ENCODE data around the gene GPX3.

Gene GPX3

GRCh38 chr5:151025250-151025606, 4.8 kb downstream of the GPX3 start:
- TF ChIP-seq, protein P1, sequence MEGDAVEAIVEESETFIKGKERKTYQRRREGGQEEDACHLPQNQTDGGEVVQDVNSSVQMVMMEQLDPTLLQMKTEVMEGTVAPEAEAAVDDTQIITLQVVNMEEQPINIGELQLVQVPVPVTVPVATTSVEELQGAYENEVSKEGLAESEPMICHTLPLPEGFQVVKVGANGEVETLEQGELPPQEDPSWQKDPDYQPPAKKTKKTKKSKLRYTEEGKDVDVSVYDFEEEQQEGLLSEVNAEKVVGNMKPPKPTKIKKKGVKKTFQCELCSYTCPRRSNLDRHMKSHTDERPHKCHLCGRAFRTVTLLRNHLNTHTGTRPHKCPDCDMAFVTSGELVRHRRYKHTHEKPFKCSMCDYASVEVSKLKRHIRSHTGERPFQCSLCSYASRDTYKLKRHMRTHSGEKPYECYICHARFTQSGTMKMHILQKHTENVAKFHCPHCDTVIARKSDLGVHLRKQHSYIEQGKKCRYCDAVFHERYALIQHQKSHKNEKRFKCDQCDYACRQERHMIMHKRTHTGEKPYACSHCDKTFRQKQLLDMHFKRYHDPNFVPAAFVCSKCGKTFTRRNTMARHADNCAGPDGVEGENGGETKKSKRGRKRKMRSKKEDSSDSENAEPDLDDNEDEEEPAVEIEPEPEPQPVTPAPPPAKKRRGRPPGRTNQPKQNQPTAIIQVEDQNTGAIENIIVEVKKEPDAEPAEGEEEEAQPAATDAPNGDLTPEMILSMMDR (IDR thresholded peaks at IDR 0.05; ENCODE audit: control insufficient read depth, extremely low read depth, insufficient read depth): no peak
- DNase-seq (ENCODE audit: low read depth): no peak
- H3K4me3 ChIP-seq (ENCODE audit: low read depth, low read length): no peak overlapping the region

GRCh38 chr5:151026088-151026487, 5.7 kb downstream of the GPX3 start:
- TF ChIP-seq, protein P1 (IDR thresholded peaks at IDR 0.05; ENCODE audit: control insufficient read depth, extremely low read depth, insufficient read depth): no peak
- DNase-seq (ENCODE audit: low read depth): no peak
- H3K4me3 ChIP-seq (ENCODE audit: low read depth, low read length): no peak overlapping the region

DNA sequence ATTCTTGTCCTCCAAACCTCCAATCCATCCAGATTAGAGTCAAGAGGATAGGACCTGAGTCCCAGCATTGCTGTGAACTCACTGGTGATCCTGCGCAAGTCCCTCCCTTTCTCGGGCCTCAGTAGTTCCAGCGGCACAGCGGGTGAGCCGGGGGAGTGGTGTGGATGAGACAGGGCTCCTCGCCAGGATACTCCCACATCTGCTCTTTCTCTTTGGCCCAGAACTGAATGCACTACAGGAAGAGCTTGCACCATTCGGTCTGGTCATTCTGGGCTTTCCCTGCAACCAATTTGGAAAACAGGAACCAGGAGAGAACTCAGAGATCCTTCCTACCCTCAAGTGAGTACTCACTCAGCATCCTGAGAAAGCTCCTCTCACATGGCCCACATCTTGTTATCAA, 6.3 kb downstream of the GPX3 start:
- DNase-seq (ENCODE audit: low read depth): no peak
- H3K4me3 ChIP-seq (ENCODE audit: low read depth, low read length): no peak overlapping the region
- TF ChIP-seq, protein P1 (IDR thresholded peaks at IDR 0.05; ENCODE audit: control insufficient read depth, extremely low read depth, insufficient read depth): no peak

- H3K4me3 ChIP-seq (ENCODE audit: low read depth, low read length): no peak overlapping the region
- DNase-seq (ENCODE audit: low read depth): no peak
- TF ChIP-seq, protein P1 (IDR thresholded peaks at IDR 0.05; ENCODE audit: control insufficient read depth, extremely low read depth, insufficient read depth): no peak
Observed at GRCh38 chr5:151027961-151028479, 7.6 kb downstream of the GPX3 start.

DNA sequence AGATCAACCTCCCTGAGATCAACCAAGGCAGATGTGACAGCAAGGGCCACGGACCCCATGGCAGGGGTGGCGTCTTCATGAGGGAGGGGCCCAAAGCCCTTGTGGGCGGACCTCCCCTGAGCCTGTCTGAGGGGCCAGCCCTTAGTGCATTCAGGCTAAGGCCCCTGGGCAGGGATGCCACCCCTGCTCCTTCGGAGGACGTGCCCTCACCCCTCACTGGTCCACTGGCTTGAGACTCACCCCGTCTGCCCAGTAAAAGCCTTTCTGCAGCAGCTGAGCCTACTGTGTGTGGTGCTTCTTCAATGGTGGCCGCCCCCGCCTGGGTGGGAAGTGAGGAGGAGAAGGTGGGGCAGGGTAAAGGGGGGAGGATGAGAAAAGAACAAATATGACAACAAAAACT, 8.3 kb downstream of the GPX3 start:
- no peak for DNase-seq (ENCODE audit: low read depth)
- TF ChIP-seq, protein P1 (IDR thresholded peaks at IDR 0.05; ENCODE audit: control insufficient read depth, extremely low read depth, insufficient read depth): no peak
- no peak overlapping the region for H3K4me3 ChIP-seq (ENCODE audit: low read depth, low read length)

GRCh38 chr5:151029179-151030055, 9.0 kb downstream of the GPX3 start:
- DNase-seq (ENCODE audit: low read depth): no peak
- TF ChIP-seq, protein P1 (IDR thresholded peaks at IDR 0.05; ENCODE audit: control insufficient read depth, extremely low read depth, insufficient read depth): no peak
- H3K4me3 ChIP-seq (ENCODE audit: low read depth, low read length): no peak overlapping the region

- H3K4me3 ChIP-seq (ENCODE audit: low read depth, low read length): no peak overlapping the region
- DNase-seq (ENCODE audit: low read depth): no peak
- TF ChIP-seq, protein P1 (IDR thresholded peaks at IDR 0.05; ENCODE audit: control insufficient read depth, extremely low read depth, insufficient read depth): no peak
Observed at GRCh38 chr5:151030056-151030336, 9.6 kb downstream of the GPX3 start.

Measured in LNCaP clone FGC (cell line).